Lower leg skin (tissue), 3 donors: ENCODE data around the gene TAS2R1.

Experiments
- POLR2A ChIP-seq, 2 donors: fragments of 450-650 bp; IDR thresholded peaks; one replicate each; pipeline ENCODE4 v1.6.1; 2016 to 2017; ENCODE audit warnings: antibody characterized with exemption in 2 of 2, mild to moderate bottlenecking in 1 of 2, moderate library complexity in 1 of 2
- TF ChIP-seq, protein P1 (sequence below), 3 donors: fragments of 450-650 bp; IDR thresholded peaks; one replicate each; pipeline ENCODE4 v1.5.1; 2016; ENCODE audit warnings: antibody characterized with exemption in 3 of 3, mild to moderate bottlenecking in 3 of 3, moderate library complexity in 2 of 3

DNA sequence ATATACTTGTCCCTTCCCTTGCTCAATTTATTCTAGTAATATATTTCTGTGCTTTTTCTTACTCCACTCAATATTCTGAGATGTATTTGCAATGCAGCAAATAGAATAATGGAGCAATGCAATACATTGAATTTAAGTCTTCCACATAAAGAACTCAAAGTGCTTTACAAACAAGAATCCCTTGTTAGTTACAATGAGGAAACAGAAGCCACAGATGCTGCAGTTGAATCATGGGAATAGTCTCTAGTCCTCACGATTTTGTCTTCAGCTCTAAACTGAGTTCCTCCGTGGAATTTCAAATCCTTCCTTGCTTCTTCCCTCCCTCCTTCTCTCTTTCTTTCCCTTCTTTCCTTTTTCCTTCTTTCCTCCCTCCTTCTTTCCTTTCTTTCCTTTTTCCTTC lies 12.5 kb upstream of the TAS2R1 start:
- TF ChIP-seq, protein P1, sequence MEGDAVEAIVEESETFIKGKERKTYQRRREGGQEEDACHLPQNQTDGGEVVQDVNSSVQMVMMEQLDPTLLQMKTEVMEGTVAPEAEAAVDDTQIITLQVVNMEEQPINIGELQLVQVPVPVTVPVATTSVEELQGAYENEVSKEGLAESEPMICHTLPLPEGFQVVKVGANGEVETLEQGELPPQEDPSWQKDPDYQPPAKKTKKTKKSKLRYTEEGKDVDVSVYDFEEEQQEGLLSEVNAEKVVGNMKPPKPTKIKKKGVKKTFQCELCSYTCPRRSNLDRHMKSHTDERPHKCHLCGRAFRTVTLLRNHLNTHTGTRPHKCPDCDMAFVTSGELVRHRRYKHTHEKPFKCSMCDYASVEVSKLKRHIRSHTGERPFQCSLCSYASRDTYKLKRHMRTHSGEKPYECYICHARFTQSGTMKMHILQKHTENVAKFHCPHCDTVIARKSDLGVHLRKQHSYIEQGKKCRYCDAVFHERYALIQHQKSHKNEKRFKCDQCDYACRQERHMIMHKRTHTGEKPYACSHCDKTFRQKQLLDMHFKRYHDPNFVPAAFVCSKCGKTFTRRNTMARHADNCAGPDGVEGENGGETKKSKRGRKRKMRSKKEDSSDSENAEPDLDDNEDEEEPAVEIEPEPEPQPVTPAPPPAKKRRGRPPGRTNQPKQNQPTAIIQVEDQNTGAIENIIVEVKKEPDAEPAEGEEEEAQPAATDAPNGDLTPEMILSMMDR (IDR thresholded peaks at IDR 0.05), result no peak
- TF ChIP-seq POLR2A (IDR thresholded peaks at IDR 0.05), result no peak
